HS-27A (cell line): ENCODE results near the gene MUC5B.

Source experiments
- DNase-seq: peaks from one replicate; pipeline ENCODE4 v3.0.0-alpha.2; 2012; ENCODE audit warnings: low read depth, missing footprints

The MUC5B gene

GRCh38 chr11:1285316-1285744, 62.5 kb downstream of the MUC5B start:
- no peak for DNase-seq

DNA sequence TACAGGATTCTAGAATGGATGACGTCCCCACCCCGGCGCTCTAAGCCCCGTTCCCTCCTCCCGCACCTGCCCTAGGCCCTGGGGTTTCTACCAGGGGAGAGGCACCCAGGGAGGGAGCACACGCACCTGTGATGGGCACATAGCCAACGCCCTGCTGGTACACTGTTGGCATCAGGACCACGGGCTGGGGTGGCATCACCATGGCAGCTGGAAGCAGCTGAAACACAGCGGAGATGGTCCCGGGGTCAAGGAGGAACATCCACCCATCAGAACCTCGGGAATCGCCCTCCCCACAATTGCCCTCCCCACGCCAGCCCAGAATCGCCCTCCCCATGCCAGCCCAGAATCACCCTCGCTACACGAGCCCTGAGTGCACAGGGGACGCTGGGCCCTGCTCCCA, 63.0 kb downstream of the MUC5B start:
- DNase-seq: no peak

DNA sequence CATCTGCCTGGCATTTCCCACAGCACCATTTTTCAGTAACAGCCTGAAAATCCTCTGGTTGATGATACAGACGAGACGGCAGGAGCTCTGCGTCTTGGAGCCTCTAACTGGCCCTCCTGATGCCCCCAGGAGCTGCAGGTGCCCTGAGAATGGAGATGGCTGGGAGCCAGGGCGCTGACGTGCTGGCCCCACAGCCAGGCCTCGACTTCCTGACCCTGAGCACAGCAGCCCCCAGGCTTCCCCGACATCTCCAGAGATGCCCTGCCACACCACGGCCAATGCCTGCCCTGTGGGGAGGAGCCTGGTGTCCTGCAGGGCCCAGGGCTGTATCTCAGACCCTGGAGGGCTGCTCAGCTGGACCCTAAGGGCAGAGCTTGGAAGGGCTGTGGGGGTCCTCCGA, 65.1 kb downstream of the MUC5B start:
- DNase-seq: no peak

DNA sequence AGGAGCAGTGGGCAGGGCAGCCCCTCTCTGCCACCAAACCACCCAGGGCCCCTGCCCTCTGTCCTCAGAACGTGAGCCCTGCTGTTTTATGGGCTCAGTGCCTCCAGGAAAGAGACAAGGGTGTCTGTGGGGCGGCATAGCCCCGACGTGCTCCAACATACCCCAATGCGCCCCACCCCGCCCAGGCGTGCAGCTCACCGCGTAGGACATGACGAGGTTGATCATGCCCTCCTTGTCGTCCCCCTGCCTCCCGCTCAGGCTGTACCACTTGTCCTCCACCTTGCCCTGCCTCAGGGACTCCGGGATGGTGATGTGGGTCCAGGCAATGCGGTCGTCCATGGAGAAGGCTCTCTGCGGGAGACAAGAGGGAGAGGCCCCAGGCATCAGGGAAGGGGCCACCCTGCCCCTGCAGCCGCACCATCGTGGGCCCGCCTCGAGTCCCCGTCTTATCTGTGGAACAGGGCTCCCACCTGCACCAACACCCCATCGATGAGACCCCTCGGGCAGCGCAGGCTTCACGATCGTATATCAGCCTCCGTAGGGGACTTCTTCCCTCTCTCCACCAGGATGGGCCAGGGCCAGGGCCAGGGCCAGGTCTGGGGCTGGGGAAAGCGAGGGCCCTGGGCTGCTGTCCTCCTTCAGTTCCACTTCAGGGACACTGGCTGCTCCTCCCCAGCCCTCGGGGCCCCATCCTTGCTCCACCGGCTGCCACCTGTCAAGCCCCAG, 65.7 kb downstream of the MUC5B start:
- no peak for DNase-seq

DNA sequence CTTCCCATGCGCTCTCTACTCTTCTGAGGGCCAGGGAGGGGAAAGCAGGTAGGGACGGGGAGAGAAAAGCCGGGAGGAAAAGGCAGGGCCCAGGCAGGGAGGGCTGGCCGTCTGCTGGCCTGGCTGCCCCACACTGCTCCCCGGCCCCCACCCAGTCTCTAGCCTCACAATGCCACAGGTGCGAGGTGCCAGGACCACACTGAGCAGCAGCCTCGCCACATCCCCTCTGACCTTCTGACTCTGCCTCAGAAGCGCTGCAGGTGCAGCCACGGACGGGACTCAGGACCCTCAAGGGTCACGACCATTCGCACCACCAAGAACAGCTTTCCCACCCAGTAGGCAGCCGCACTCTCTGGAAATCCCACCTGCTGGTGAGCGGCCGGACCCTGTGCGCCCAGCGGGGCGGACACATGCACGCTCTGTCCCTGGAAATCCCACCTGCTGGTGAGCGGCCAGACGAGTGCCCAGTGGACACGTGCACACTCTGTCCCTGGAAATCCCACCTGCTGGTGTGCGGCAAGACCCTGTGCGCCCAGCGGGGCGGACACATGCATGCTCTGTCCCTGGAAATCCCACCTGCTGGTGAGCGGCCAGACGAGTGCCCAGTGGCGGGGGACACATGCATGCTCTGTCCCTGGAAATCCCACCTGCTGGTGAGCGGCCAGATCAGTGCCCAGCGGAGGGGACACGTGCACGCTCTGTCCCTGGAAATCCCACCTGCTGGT, 66.5 kb downstream of the MUC5B start:
- DNase-seq: no peak

DNA sequence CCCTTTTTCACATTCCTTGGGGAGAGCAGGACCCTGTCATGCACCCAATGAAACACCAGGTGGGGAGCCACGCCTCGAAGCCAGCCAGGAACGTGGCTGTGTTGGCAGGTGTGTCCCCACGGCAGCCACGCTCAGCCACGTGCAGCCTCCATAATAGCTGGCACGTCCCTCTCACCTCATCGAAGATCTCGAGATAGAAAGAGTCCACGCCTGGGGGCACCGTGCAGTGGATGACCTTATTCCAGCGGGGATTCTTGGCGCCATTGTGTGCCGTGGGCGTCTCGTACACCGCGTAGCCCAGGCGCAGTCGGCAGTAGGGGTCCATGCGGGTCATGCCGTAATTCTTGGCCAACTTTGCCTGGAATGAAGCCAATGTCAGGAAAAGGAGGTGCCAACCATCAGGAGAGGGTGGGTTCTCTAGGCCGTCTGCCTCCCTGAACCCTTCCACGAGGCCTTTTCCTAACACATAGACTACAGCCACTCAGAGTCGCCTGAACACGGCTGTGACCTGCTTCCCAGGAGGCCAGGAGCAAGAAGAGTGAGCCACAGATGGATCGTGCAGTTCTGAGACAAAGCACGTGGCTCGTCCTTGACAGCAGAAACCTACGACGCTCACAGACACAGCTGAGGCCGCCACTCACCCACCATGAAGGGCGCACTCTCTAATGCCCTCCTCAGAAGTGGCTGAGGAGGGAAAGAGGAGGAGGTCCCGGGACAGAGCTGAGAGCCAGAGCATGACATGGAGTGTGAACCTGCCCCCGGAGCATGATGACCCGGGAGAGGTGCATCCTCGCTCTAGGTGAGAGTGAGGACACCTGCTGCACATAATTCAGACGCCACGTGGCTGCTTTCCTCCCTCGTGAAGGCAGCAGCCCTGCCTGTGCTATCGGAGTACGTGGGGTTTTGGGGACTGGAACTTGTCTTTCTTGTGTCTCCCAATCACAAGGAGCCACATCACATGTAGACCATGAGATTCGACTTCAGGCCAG, 67.5 kb downstream of the MUC5B start:
- DNase-seq: no peak

GRCh38 chr11:1291295-1292017, 68.6 kb downstream of the MUC5B start:
- no peak for DNase-seq

DNA sequence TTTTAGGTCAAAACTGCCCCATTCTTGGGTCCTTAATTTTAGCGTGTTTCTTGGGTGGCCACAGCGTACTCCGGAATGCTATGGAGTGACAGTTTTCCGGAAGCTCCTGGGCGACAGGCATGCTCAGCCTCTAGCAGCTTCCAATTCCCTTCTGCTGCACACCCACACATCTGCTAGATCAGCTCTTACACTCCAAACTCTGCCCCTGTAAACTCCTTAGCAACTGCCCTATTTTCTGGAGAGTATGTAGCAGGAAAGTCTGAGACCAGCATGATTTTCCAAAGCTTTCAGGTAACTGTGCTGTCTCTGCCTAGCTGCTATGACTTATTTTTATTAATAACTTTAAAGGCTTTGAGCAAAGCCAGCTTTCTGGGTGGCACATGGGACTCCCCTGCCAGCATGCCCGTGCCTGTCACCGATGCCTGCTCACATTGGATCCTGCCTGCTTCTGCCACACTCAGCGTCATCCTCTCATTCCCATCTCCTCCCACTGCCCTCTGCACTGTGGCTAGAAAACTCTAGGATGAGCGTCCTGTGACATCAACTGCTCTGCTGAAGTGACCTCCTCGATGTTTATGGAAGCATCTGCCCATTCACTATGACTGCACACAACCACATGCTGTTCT, 69.3 kb downstream of the MUC5B start:
- no peak for DNase-seq

DNA sequence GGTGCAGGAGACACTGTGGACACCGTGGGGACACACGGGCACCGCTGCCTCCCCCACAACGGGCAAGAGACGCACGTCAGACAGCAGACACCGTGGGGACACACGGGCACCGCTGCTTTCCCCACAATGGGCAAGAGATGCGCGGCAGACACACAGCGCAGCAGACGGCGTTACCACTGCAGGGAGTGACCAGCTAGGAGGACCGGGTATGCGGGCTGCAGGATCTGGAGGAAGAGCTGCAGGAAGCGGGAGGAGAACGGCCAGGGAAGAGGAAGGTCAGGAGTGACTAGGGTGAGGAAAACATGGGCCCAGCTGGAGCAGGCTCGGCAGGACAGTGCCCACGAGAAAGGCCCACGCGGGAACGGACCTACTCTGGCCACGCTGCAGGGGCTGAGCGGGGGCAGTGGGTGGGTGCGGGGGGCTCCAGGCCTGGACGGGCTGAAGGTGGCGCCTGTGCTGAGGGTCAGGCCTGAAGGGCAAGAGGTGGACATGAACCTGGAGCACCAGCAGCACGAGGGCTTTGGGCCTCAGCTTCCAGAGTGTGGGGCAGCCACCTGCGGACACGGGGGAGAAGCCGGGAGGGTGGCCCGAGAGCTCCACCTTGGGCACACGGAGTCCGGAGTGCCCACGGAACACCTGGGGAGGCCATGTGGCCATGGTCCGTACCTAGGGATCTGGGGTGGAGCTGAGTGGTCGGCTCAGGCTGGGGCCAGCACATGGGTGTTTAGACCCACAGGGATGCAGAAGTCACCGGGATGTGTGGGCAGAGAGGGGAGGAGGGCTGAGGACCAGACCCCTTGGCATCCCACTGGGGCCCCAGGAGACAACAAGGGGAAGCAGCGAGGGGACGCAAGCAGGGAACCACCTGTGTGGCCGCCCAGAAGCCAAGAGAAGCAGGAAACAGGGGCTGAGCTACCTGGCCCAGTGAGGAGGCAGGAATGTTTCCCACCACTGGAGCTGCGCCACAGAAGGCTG, 70.1 kb downstream of the MUC5B start:
- DNase-seq: no peak

DNA sequence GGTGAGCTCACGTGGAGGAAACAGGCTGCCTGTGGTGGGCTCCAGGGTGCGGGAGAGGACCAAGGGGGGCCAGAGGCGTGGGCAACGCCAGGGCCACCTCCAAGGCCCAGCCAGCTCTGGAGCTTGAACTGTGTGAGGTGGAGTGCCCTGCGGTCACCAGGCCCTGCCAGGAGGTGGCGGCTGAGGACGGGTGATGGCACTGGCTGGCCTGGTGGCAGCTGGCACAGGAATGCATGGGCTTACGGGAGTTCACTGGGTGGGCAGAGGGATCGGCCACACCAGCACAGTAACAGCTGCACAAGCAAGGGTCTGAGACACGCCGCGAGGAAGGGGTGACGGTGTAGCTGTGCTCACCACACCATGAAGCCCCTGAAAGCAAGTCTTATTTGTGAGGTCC, 70.8 kb downstream of the MUC5B start:
- no peak for DNase-seq

DNA sequence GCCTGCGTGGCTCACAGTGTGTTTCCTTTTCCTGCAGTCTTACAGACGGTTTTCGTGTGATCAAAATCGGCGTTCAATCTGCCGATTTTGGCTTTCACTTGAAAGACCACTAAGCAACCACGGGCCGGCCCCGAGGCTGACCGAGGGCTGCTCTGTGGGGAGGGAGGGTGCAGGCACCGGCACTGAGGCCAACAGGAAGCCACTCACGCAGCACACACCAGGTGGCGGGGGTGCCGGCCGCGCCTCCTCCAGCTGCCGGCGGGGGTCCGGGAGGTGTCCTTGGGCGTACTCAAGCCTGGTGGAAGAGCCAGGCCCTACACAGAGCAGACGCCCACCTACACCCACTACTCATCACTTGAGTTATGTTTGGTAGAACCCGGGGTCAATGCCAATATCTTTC, 72.2 kb downstream of the MUC5B start:
- DNase-seq: no peak

DNA sequence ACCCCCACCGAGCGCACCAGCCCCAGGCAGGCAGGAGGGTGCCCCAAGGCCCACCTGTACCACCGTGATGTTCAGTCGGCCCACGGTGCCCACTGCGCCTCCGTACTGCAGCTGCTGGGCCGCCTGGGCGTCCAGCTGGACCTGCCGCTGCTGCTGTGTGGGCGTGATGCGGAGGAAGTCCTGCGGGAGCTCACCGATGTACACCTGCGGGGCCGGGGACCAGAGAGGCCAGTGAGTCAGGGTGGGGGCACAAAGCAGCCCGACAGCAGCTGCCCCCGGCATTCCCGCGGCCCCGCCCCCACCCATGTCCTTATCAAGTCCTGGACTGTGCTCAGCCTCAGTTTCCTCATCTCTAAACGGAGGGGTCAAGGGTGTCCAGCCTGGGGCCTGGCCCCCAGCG, 72.7 kb downstream of the MUC5B start:
- DNase-seq: no peak

GRCh38 chr11:1296287-1296686, 73.4 kb downstream of the MUC5B start:
- no peak for DNase-seq

DNA sequence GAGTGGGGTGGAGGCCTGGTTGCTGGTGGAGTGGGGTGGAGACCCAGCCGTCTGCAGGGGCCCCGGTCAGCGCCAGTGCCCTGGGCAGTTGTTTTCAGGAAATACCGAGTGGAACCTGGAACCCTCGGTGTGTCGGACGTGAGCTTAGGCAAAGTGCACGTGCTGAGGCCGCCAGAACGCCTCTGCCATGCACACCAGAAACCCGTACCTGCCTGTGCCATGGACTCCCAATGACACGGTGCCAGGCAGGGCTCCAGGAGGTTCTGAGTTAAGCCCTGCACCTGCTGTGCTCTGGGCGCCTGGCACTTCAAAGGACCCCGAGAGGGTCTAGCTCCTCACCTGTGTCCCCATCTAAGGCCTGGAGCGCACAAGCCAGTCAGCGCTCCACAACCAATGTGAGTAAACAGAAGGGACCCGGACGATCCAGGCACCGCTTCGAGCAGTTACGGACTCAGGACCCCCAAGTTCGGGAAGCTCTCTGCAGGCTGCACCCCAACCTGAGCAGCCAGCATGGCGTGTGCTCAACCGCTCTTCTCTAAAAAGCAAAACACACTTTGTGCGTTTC, 74.2 kb downstream of the MUC5B start:
- DNase-seq: no peak

- DNase-seq: no peak
Observed at GRCh38 chr11:1297576-1298473, 75.0 kb downstream of the MUC5B start.

DNA sequence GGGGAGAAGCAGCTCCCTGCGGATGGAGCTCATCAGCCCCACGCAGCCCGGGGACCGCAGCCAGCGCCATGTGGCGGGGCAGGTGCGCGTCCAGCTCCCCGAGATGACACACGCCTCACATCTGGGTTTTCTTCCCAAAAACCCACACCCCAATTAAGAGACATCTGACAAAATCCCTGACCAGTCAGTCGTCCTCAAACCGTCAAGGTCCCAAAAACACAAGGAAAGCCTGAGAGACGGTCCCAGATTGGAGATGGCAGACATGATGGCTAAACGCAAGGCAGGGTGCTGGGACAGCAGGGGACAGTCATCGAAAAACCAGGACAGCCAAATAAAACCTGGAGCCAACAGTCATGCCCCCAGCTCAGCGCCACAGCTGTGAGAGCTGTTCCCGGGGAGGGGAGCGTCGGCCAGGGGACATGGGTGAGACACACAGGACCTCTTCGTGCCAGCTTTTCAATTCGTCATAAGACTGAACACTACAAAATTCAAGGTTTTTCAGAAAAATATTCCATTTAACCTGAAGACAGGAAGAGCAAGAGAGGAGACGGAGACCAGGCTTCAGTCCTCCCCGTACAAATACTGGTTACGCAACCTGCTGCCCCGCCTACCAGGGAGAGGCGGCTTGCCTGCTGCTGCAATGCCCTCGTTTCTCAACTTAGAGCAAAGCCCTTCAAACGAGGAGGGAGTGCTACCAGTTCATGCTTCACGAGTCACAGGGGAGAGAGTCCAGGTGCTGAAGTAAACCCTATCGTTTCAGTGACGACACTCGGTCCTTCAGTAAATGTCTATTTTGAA, 76.0 kb downstream of the MUC5B start:
- no peak for DNase-seq

GRCh38 chr11:1299621-1300020, 76.8 kb downstream of the MUC5B start:
- no peak for DNase-seq

GRCh38 chr11:1300121-1300520, 77.3 kb downstream of the MUC5B start:
- DNase-seq: no peak
